Breast epithelium (tissue), 3 donors: ENCODE measurements around the gene VWC2.

Experiments used
- POLR2A ChIP-seq: fragments of 450-650 bp; IDR thresholded peaks from one replicate; pipeline ENCODE4 v1.6.1; 2016; ENCODE audit warnings: antibody characterized with exemption, mild to moderate bottlenecking, moderate library complexity
- POLR2AphosphoS5 ChIP-seq, 3 donors: sonication (generic); formaldehyde crosslinking; IDR thresholded peaks; one replicate each; pipeline ENCODE4 v1.6.1; 2017; ENCODE audit warnings: antibody characterized with exemption in 3 of 3
- TF ChIP-seq, protein P1 (sequence below), 3 donors: fragments of 450-650 bp; IDR thresholded peaks; one replicate each; pipeline ENCODE4 v1.5.1; 2016 to 2017; ENCODE audit warnings: antibody characterized with exemption in 3 of 3, mild to moderate bottlenecking in 3 of 3, moderate library complexity in 3 of 3

DNA sequence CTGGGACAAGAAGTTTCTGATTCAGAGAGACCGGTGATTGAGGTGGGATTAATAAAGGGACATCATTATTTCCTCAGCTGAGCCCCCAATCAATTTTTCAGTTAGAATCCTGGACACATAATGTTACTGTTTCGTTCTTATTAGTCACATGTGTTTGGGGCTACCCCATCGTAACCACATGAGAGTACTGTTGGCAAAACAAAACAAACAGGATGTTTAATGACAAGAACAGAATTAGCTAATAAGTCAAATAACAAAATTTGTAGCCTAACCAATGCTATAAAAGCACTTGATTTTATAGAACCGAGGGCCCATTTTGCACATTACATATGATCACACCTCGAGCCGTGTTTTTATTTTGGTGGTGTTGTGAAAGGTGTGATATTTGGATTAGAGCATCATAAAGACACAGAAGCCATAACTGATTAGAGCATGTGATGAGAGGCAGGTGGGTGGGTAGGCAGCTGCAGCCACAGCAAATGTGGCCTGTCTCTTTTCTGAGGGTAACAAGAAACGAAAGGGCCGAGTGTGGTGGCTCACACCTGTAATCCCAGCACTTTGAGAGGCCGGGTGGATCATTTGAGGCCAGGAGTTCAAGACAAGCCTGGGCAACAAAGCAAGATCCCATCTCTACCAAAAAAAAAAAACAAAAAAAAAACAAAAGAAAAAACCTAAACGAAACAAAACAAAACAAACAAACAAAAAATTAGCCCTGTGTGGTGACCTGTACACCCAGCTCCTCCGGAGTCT, 1.8 kb upstream of the VWC2 start:
- TF ChIP-seq, protein P1, sequence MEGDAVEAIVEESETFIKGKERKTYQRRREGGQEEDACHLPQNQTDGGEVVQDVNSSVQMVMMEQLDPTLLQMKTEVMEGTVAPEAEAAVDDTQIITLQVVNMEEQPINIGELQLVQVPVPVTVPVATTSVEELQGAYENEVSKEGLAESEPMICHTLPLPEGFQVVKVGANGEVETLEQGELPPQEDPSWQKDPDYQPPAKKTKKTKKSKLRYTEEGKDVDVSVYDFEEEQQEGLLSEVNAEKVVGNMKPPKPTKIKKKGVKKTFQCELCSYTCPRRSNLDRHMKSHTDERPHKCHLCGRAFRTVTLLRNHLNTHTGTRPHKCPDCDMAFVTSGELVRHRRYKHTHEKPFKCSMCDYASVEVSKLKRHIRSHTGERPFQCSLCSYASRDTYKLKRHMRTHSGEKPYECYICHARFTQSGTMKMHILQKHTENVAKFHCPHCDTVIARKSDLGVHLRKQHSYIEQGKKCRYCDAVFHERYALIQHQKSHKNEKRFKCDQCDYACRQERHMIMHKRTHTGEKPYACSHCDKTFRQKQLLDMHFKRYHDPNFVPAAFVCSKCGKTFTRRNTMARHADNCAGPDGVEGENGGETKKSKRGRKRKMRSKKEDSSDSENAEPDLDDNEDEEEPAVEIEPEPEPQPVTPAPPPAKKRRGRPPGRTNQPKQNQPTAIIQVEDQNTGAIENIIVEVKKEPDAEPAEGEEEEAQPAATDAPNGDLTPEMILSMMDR (IDR thresholded peaks at IDR 0.05), result no peak
- no peak for TF ChIP-seq POLR2A
- no peak for TF ChIP-seq POLR2AphosphoS5 (IDR thresholded peaks at IDR 0.05)
